CD4-positive, alpha-beta T cell treated with Interleukin-15 for 4 hours (primary cell): Measurements from ENCODE around the gene UBE2L3.
"Not testable (repeated sequence)": the region's sequence is repeated elsewhere in the genome, so short reads cannot be mapped to it uniquely, and the experiment has no call there.

Experiments
- DNase-seq: peaks from one replicate; pipeline ENCODE4 v3.0.0-alpha.2; 2020; ENCODE audit warnings: low spot score

The UBE2L3 gene

DNA sequence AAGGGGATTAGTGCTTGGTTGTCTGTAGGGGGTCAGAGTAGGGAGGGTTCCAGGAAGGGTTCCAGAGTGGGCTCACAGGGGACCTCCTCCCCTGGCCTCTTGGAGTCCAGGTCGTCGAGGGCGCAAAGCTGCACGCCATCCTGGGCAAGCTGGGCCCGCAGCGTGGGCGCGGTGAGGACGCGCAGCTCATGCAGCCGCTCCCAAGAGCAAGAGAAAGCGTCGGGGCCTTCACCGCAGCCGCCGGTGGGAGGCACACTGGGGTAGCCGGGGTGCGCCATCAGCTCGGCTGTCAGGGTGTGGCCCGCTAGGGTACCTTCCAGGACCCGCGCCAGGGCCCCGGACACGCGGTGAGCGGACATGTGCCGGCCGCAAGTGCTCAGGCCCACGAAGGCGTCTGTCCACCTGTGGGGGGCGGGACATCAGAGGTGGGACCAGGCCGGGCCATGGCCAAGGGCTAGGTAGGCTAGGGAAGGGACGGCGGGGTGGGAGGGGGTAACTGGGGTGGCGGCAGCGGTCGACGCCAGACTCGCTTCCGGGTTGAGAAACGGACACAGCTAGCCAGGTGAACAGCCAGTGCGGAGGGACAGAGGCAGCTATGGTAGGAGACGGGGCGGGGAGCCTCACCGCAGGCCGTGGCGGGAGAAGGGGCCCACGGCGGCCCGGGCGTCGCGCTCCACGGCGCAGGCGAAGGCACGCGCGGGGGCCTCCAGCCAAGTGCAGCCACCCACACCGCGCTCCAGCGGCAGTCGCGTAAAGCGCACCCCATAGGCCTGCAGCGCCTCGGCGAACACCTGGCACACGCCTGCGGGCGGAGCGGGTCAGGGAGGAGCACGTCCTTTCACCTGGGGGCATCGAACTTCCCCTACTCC, 61.1 kb downstream of the UBE2L3 start:
- no peak for DNase-seq

DNA sequence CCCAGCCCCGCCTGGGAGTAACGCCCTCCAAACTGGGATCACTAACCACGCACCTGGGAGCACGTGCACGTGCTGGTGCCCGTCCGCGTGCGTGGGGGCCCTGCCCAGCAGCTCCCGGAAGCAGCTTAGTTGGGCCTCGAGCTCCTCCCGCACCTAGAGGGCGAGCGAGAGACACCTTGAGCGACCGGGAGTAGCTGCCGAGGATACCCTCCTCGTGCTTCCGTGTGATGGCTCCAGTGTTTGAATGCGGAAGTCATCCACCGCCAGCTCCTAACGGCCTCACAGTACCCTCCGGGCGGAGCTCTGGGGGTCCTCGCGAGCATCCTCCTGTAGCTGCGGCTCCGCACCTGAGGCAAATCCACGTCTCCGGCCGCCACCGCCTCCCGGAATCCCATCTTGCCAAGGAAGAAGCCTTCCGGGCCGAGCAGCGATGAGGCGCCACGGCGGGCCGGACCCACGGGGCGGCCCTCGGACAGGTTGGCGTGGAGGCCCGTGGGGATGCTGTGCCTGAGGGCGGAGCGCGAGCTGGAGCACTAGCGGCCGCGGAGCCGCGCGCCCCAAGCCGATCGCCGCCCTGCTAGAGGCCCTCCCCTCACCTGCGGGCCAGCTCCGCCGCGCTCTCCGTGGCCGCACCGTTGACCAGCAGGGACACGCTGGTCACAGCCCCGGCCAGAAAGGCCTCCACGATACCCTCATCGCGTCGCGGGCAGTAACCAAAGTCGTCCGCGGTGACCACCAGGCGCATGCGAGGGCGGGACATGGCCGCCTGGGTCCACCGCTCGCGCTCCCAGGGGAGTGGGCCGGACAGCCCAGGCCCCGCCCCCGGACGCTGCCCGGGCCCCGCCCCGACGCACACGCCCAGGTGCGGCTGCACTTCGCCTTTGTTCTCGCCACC, 62.0 kb downstream of the UBE2L3 start, which contains the start of gene YDJC:
TSS of gene YDJC (minus strand) at position 768 of the 895 bp plus-strand sequence. CDS start at position 760, 8 bp downstream.
- DNase-seq = peak; percentile 95

DNA sequence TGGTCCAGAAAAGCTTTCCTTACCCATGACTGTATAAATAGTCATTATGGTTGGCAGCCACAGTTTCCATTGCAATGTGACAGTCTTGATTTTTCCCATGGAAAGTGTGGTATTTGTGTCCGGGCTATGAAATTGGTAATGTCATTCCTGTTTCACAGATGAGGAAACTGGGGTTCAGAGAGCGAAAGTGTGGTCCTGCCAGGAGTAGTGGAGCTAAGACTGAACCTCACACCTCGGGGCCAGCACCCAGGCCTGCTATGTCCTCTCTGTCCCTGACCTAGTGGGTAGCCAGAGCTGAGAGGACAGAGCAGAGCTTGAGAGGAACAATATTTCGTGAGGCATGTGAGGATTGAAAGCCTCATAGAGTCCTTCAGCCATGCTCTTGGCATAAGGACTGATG, 63.5 kb downstream of the UBE2L3 start:
- DNase-seq = no peak

DNA sequence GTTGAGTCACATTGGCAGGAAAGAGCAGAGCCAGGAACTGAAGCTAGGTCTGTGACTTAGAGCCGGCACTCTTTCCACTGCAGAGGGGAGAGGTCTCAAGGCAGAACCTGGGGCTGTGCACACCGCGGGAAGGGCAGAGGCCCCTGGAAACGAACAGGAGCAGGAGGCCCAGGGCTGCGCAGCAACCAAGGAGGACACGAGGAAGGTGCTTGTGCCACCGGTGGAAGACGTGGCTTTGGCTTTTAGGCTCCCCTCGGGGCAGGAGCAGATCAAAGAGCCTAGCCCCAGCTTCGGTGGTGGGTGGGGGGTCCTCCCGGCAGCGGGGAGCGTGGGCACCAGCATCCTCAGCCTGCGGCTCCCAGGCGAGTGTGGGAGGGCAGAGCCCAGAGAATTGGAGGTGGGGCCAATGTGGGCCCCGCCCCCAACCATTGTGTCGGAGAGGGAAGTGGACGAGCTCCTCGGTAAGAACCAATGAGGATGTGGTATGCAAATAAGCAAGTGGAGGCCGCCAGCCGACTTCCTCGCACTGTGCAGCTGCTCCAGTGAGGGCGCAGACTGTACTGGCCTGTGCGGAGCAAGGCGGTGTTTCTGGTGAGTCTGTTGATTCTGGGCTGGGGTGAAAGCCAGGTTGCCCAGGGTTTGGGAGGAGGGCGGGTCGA, 64.9 kb downstream of the UBE2L3 start, which contains the start of gene CCDC116:
TSS of gene CCDC116 (plus strand) at position 524 of the 659 bp plus-strand sequence. CDS start 422 bp downstream, outside the sequence.
- peak; percentile 73 for DNase-seq

DNA sequence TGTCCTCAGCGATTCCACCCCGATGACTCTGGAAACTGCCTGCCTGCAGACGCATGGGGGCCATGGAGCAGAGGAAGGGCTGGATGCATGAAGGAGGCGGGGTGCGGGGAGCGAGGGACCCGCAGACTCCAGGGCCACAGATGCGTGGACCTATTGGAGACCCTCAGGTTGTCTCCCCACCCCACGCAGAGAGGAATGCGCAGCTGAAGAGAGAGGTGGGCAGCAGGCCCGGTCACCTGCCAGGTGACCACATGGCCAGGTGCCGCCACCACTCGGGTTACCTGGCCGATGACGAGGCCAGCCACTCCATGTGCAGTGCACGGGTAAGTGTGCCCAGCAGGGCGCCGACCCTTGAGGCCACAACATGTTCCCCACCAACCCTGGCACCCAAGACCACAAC, 65.4 kb downstream of the UBE2L3 start:
- DNase-seq = no peak

DNA sequence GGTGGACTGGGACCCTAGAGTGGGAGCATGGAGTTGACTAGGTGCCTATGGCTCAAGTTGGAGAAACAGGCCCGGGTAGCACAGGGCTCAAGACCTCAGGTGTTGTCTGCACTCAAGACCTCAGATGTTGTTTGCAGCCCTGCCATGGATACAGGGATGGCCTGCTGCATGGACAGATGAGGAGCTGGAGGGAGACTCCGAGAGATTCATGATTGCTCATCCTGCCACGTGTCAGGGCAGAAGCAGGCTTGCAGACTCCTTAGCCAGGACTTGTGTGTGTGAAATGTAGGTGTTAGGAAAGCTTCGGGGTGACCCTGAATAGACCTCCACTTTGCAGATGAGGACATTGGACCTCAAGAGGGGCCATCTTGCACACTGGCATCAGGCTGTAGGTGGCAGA, 66.0 kb downstream of the UBE2L3 start:
- no peak for DNase-seq

DNA sequence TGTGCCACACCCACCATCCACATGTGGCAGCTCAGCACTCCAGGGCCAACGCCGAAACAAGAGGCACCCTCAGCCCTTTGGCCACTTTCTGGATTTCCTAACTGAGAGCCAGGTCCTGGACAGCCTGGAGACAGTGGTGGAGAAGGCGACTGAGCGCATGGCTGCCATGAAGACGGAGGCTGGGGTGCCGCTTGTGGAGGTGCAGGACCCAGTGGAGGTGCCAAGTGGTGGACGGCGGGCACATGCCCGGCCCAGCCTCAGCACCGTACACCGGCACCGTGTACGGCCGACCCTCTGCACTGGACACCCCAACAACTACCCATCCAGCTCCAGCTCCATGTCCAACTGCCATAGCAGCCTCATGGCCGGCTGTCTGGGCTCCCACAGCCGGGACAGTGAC, 66.6 kb downstream of the UBE2L3 start:
- no peak for DNase-seq

DNA sequence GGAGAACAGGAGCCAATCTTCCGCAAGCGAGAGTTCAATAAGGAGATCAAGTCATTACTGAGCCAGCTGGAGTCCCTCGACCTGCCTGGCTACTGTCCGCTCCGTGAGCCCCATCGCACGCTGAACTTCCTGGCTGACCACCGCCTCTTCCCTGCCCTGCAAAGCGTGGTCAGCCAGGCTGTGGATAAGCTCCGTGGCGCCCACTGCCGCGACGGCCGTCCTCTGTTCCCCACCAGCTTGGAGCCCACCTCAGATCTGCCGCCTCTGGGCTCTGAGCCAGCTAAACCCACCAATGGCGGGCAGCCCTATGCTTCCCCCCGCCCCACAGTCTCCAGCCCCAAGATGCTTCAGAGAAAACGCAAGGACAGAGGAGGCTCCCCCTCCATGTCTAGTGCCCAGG, 67.3 kb downstream of the UBE2L3 start:
- DNase-seq = no peak

DNA sequence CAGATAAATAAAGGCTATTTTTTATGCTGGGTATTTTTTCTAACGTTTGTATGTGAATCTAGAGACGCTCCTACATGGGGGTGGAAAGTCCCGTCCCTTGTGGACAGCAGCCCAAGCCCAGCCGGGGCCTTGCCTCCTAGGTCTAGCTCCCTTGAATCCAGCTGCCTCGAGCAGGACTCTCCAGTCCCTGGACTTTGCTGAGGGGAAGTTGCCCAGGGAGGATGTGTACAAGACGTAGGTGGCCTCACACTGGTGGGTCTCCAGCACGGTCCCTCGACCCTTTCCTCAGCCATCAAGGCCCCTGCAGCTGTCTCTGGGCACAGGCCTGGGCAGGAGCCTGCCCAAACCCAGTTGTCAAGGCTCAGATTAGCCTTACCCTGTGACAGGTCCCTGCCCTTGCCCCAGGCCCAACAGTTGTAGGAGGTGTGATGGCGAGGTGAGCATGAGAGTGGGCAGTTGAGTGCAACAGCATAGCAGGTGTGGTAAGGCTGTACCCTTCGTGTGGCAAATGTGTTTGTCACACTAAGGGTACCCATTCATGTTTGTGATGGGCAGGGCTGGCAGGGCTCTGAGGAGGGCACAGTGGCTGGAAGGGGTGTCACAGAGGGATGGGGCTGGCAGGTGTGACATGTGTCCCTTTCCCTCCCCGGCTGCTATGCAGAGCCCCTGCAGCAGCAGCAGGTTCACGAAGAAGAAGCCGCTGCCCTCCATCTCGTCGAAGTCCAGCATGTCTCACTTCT, 68.4 kb downstream of the UBE2L3 start:
- DNase-seq = no peak

DNA sequence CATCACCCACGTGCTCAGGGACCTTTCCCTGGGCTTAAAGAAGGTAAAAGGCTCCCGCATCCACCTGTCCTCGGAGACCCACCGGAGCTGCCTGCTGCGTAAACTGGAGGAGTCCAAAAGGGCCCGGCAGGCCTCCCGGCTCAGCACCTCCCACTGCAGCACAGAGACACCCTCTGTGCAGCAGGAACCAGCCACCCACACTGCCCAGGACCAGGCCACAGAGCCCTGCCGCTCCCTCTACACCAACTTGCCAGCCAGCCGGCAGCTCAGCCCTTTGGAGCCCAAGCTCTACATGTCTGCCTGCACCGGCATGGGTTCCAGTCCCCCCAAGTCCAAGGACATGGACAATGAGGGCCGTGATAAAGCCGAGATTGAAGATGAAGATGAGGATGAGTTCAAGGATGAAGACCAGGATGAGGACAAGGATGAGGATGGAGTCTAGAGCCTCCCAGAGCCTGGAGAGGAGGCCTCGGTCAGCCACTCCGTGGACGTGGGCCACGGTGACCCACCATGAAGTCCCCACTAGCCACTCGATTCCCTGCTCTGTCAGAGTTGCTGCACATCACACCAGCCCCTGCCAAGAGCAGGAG, 69.2 kb downstream of the UBE2L3 start:
- DNase-seq = no peak

DNA sequence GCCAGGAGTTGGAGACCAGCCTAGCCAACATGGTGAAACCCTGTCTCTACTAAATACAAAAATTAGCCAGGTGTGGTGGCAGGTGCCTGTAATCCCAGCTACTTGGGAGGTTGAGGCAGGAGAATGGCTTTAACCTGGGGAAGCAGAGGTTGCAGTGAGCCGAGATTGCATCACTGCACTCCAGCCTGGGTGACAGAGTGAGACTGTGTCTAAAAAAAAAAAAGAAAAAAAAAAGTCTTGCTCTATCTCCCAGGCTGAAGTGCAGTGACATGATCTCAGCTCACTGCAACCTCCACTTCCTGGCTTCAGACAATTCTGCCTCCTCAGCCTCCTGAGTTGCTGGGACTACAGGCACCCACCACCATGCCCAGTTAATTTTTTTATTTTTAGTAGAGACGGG, 69.9 kb downstream of the UBE2L3 start:
- not testable (repeated sequence) for DNase-seq

DNA sequence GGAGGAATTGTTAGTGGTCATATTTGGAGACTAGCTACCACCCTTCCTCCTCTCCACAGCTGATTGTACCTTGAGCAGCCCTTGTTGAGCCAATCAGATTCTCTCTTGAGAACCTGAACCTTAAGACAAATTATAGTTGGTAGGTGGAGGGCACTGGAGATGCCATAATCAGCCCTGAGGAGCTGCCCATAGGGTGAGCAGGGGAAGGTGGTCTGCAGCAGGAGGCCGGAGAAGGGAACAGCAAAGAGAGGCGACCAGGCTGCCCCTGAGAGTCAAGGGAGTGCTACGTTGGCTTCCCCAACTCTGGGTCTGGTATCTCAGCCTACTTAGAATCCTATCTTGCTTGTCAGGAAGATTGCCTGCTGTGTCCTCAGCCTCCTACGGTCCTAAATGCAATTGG, 71.8 kb downstream of the UBE2L3 start:
- no peak for DNase-seq

DNA sequence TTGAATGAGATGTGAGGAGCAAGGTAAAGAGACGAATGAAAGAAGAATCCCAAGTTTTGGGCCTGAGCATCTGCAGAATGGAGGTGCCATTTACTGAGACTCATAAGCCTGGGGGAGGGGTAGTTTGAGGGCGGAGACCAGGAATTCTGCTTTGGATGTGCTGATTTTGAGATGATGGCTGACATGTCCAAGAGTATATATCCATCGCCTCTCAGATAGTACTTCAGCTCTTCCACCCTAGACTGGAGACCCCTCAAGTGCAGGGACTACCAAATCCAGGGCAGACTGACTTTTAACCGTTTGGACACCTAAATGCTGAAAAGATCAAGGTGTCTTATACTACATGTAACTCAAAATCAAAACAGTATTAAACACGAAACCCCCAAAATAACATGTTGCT, 73.3 kb downstream of the UBE2L3 start:
- DNase-seq = no peak

DNA sequence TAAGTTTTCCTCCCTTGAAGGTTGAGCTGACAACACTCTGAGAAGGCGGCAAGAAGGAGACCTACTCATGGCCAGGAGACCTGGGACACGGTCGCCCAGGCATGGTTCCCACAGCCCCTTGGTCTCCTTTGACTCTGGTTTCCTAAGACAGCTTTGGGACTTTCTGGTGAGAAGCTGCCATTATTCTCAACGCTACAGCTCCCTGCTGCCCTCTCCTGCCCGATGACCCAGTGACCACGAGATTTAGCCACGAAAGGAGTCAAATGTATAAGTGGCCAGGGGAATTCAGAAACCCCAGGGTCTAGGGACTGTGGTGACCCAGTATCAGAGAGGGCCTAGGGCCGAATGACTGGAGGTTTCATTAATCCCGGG, 73.9 kb downstream of the UBE2L3 start:
- DNase-seq = no peak

DNA sequence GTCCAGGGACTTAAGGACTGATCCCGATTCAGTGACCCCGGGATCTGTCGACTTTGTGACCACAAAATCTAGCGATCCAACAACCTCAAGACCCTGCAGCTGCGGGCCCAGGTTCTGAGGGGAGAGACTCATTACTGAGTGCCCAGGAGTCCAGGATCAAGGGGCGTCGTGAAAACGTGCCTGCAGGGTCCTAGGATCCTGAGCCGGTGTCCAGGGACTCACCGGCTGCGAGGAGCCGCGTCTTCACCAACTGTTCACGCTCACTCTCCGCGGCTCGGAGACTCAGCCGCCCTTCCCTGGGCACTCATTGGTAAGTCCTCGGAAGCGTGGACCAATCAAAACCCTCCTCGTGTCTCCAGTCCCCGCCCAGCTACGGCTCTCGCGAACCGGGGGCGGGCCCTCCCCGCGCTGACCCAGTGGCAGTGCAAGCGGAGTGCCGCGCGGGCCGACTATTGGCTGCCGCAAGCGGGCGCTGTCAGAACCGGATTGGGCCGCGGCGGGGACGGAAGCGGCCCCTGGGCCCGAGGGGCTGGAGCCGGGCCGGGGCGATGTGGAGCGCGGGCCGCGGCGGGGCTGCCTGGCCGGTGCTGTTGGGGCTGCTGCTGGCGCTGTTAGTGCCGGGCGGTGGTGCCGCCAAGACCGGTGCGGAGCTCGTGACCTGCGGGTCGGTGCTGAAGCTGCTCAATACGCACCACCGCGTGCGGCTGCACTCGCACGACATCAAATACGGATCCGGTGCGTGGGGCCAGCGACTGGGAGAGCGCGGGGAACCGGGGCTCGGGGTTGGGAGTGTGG, 74.5 kb downstream of the UBE2L3 start, which contains the start of gene SDF2L1:
TSS of gene SDF2L1 (plus strand) at position 514 of the 795 bp plus-strand sequence. CDS start at position 549, 35 bp downstream.
- DNase-seq = peak; percentile 99

DNA sequence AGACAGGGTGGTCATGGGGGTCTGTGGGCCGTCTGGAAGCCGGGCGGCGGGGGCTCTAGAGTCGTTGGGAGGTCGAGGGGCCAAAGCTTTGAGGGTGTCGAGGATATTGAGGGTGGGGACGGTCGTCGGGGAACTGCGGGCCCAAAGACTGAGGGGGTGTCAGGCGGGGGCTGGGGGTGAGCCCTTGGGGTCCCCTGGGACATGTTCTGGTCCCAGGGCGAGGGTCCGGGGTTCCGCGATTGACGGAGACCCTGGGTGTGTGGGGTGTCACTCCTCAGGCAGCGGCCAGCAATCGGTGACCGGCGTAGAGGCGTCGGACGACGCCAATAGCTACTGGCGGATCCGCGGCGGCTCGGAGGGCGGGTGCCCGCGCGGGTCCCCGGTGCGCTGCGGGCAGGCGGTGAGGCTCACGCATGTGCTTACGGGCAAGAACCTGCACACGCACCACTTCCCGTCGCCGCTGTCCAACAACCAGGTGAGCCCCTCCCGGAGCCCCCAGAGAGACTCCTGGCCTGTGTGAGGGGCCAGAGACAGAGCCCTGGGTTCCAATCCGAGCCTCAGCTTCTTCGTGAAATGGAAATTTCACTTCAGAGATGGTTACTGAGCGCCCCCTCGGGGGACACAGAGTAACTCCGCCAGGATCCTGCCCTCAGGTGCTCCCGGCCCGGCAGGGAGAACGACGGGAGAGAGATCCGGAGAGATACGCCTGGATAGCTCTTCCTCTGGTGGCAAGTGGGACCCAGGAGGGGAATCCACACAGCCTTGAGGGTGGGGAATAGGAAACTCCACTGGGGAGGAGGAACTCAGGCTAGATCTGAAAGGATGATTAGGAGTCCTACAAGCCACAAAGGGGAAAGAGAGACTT, 75.3 kb downstream of the UBE2L3 start:
- DNase-seq = peak; percentile 61

DNA sequence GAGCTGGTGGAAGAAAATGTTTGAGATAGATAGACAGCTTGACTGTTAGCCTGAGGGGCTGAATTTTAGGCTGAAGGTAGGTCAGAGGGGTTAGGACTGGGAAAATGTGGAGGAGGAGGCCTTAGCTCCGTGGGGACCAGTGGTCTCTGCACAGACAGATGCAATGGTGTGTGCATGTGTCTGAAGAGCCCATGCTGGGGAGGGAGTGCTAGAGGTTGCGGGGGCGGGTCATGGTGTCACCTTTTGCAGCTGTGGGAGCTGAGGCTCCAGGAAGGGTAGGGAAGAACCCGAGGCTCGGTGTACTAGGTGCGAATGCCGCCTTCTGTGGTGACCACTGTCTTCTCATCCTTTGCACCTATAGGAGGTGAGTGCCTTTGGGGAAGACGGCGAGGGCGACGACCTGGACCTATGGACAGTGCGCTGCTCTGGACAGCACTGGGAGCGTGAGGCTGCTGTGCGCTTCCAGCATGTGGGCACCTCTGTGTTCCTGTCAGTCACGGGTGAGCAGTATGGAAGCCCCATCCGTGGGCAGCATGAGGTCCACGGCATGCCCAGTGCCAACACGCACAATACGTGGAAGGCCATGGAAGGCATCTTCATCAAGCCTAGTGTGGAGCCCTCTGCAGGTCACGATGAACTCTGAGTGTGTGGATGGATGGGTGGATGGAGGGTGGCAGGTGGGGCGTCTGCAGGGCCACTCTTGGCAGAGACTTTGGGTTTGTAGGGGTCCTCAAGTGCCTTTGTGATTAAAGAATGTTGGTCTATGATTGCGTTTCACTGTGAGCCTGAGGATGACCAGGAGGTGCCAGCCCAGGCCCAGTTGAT, 76.2 kb downstream of the UBE2L3 start:
- no peak for DNase-seq

DNA sequence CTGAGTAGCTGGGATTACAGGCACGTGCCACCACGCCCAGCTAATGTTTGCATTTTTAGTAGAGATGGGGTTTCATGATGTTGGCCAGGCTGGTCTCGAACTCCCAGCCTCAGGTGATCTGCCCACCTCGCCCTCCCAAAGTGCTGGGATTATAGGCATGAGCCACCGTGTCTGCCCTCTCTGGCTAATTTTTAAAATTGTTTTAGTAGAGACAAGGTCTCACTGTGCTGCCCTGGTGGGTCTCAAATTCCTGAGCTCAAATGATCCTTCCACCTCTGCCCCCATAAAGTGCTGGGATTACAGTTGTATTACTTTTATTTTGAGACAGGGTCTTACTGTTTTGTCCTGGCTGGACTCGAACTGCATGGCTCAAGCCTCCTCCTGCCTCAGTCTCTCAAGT, 78.0 kb downstream of the UBE2L3 start:
- not testable (repeated sequence) for DNase-seq
